ENCODE measurements around the gene SLC15A3.

Gene SLC15A3

DNA sequence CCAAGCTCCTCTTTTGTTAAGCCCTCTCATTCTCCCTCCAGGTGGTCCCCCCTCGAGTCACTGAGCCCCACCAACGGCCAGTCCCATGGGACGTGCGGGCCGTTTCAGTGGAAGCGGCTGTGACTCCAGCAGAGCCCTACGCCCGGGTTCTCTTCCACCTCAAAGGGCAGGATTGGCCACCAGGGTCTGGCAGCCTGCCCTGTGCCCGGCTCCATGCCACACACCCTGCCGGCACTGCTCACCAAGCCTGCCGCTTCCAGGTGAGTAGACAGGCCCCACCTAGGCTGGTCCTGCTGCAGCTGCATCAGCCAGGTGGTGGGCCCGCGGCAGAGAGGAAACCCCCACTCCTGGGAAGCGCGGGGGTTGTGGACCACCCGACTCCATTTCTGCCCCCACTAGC, 24.4 kb downstream of the SLC15A3 start:
- DNase-seq: no peak

DNA sequence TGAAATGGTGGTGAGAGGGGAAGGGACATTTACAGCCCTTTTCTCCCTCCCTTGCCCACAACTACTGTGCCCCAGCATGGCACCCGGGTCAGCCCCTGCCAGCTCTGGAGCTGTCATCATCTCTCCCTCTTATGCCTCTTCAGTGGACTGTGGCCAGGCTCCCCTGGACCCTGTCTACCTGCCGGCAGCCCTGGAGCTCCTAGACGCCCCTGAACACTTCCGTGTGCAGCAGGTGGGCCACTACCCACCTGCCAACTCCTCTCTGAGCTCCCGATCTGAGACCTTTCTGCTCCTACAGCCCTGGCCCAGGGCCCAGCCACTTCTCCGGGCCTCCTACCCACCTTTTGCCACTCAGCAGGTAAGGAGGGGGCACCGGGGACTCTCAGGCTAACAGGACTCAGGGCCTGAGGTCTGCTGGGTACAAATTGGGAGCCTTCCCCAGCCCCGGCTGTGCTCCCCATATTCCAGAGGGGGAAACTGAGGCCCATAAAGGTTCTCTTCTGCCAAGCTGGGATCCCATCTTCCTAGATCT, 24.8 kb downstream of the SLC15A3 start:
- no peak for DNase-seq

DNA sequence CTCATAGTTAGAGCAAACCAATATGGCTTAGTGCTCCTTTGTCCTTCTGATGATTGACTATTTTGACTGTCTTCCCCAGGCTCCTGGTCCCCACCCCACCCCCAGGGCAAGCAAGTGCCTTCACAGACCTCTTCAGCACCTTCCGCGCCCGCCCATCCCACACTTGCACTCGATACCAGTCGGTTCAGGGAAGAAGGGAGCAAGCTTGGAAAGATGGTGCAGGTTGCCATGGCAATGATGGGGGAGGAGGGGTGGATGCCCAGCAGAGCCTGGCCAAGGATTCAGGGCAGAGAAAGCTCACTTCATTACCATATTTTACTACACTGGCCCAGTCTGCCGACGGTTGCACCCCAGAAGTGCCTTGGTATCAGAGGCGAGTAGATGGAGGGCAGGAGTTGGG, 25.5 kb downstream of the SLC15A3 start:
- no peak for DNase-seq

DNA sequence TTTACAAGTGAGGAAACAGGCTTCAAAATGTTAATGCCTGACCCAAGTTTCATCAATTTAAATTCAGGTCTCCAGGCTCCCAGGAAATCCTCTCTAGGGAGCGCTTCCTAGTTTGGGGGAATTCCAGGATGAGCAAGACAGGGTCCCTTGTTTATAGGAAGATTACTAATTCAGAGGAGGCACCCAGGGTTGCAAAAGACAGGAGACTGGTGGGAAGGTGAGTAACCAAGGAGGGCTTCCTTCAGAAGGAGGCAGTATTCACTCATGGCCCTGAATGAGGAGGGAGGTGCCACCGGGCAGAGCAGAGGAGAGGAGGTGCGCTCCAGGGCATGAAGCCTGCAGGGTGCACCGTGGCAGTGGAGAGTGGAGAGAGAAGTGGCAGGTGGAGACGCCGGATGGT, 26.1 kb downstream of the SLC15A3 start:
- no peak for DNase-seq

DNA sequence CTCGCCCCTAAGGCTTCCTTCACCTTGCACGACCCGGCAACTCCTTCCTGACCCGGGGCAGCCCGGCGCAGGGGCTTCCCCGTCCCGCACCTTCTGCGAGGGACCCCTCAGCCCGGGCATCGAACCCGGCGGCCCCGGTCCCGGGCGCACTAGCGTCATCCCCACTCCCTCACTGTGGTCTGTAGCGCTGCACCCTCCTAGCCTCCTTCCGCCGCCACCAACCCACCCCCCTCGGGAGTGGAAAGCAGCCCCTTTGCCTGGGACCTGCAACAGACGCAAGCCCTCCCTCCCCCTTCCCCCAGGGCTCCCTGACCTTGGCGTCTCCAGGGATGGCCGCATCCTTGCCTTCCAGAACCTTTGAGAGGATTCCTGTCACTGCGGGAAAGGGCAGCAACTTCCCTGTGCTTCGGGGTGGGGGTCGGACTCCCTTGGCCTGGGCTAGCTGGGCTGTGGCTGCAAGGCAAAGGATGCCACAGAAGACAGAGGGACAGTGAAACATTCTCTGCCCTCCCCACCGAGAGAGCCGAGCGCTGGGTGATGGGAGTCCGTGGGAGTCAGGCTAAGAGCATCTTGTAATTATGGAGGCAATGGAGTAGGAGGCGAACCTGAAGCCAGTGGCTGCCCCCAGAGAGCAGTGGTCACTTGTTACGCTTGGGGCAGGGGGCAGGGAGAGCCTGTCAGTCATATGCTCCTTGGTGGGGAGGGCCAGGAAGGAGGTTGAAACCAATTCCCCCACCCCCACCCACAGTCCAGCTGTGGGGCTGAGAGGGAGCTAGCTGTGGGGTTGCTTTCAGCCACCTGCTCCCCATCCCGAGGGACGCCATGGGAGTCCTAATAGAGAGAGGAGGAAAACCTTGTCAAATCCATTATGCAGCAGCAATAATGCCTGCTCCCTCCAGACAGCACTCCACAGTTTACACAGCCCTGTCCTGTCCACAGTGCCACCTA, 26.8 kb downstream of the SLC15A3 start:
- no peak for DNase-seq

DNA sequence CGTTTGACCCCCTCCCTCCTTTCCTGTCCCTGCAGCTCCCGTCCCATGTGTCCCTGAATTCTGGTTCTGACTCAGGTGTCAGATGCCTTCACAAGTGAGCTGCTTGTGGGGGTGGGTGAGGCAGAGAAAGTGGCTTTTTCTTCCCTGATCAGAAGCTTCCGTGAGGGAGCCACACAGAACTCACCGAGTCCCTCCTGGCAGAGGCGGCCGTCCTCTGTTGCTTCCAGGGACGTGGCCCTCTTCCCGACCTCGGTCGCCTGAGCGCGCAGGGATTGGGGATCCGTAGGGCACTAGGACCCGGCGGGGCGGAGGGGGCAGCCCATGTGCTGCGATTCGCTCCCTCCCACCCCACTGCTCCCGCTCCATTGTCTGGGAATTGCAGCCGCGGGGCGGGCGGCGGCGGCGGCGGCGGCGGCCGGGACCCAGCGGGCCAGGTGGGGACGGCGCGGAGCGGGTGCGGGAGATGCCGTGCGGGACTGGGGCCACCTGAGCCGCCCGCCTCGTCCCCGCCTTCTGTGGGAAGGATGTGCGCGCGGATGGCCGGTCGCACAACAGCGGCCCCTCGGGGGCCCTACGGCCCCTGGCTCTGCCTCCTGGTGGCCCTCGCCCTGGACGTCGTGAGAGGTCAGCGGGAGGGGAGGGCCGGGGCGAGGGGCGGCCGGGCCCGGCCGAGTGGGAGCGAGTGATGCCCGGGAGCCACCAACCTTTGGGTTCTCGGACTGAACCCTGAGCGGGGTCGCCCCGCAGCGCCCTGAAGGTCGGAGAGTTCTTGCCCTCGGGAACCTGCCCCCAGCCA, 27.7 kb downstream of the SLC15A3 start, which contains the start of gene TMEM132A:
Gene TMEM132A, plus strand, starts transcription at position 351 of the 796 bp plus-strand sequence. Its CDS starts 174 bp downstream, at position 525.
- no peak for DNase-seq

DNA sequence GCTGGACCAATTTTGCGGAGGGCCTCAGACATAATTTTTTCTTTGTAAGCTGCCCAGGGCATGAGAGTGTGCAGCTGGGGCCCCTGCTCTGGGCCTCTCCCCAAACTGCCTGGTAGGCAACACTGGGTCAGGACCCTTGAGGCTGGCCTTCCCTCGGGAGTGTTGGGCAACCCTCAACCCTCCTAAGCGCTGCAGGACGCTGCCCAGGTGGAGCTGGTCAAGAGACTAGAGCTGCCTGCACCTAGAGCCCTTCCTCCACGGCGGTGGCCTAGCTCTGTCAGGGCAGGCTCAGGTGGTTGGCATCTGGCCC, 28.2 kb downstream of the SLC15A3 start:
- DNase-seq: no peak

DNA sequence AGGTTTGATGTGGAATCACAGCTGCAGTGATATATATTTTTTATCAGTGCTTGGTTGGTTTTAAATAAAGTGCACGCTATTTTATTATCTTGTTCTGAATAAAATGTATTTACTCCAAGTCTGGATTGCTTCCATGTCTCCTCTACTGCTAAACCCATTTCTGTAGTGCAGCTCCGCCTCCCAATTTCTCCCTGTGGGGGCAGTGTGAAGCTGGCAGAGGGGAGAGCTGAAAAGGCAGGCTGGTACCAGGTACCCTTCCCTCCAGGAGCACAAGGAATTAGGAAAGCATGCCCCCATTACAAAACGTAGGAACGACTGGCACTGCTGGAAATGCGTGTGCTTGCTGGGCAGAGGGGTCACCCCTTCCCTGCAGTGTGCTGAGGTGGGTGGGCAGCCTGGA, 28.6 kb downstream of the SLC15A3 start:
- no peak for DNase-seq

DNA sequence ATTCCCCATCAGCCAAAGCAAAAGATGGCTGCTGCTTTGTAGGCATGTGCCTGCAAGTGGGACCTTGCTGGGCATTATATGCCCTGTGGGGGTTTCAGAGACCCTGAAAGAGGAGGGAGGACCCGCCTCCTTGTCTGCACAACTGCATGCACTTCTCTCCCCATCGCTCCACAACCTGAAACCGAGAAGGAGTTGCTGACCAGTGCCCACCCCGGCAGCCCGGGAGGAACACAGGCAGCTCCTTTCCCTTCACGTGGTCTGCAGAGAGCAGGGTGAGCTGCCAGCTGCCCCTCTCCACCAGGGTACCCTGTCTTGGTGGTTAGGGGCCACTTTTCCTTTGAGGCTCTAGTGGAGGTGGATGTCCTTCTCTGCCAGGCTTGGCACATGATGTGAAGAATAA, 29.1 kb downstream of the SLC15A3 start:
- no peak for DNase-seq

DNA sequence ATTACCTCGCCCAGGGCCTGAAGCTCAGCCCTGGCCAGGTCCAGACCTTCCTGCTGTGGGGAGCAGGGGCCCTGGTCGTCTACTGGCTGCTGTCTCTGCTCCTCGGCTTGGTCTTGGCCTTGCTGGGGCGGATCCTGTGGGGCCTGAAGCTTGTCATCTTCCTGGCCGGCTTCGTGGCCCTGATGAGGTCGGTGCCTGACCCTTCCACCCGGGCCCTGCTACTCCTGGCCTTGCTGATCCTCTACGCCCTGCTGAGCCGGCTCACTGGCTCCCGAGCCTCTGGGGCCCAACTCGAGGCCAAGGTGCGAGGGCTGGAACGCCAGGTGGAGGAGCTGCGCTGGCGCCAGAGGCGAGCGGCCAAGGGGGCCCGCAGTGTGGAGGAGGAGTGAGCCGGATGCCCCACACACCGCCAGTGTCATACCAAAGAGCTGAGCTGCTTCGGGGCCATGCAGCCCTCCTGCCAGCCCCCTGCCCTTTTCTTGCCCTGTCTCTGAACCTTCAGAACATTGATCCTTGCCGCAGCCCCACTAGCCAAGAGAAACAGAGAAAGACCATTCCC, 30.1 kb downstream of the SLC15A3 start:
- no peak for DNase-seq

DNA sequence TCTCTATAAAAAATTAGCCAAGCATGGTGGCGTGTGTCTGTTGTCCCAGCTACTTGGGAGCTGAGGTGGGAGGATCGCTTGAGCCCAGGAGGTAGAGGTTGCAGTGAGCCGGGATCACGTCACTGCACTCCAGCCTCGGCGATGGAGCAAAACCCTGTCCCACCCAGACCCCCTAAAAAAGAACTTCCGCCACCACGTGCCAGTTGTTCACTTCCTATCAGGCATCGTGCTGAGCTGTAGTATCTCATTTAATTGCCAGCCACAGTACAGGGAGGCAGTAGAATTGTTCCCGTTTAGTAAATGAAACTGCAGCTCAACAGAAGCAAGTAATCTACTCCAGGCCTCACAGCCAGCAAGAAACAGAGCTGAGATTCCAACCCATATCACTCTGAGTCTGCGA, 30.7 kb downstream of the SLC15A3 start:
- DNase-seq: no peak

DNA sequence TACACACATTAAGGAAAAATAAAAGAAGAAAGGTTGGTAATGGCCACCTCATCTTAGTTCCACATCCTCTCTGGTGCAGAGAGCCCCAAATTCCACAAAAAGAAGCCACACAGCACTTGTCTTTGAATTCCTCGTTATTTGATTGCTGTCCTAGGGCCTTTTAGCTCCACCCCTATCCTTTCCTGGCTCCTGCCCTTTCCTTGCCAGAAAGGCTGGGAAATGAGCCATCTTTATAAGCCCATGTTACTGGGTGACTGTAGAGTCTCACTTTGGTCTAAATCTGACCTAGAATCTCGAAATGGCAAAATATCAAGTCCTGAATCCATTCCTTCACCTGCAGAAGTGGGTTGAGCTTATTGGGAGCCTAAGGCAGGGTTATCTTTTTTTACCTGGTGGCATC, 32.0 kb downstream of the SLC15A3 start:
- DNase-seq: no peak

DNA sequence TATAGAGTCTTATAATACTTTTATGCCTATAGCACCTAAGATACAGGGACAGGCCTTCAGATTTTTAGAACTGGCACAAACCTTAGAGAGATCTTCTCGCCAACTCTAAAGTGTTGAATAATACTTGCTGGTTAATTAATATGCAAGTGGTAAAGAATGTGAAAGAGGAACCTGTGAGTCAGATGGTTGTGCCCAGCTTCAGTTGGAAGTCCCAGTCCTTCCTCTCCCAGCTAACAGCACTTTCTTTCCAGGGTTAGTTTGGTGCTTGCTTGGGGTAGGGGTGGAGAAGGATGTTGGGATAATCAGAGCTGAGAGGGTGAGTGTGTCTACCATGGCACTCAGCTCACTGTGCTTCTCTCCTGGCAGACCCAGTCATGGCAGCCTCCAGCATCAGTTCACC, 32.7 kb downstream of the SLC15A3 start:
- no peak for DNase-seq

DNA sequence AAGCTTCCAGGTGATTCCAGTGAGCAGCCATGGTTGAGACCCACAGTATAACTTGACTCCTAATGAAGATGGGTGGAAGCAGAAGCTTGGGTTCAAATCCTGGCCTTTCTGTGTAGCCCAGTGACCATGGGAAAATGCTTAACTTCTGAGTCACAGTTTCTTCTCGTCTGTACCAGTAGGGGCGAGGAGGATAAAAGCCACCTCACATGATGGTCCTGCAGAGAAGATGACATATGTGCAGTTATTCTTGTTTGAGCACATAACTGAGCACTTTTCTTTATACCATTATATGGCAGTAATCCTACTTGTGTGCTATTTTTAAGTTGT, 33.1 kb downstream of the SLC15A3 start:
- no peak for DNase-seq

DNA sequence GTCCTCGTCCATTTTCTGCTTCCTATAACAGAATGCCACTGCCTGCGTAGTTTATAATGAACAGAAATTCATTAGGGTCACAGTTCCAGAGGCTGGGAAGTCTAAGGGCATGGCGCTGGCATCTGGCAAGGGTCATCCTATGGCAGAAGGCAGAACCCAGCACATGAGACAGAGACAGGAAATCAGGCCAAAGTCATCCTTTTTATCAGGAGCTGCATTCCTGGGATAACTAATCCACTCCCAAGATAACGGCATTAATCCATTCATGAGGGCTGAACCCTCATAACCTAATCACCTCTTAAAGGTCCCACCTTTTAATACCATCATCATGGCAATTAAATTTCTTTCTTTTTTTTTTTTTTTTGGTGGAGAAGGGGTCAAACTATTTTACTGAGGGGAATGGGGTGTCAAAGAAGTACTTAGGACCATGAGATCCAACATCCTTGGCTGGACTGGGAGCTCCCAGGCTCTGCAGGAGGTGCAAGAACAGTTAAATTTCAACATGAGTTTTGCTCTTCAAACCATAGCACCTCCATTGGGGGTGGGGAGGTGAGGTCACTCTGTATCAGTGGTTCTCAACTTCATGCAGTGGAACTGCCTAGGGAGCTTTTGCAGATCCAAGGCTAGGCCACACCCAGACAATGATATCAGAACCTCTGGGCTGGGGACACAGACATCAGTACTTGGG, 33.6 kb downstream of the SLC15A3 start:
- DNase-seq: no peak

DNA sequence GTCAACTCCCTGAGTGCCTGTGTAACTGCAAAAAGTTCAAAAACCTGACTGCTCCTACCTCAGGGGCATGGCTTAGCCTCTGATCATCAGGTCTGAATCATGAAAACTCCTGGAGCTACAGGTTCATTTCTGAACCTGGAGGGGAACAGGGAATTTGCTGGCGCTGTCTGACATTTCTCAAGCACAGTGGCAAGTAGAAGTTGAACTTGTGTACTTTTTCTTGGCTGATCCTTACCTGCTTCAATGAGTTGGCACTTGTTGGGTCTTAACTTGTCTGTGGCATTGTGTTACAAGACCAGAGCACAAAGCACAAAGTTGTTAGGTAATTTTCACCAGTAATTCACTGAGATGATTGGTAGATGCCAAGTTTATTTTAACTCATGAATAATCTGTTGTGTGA, 34.7 kb downstream of the SLC15A3 start:
- no peak for DNase-seq

DNA sequence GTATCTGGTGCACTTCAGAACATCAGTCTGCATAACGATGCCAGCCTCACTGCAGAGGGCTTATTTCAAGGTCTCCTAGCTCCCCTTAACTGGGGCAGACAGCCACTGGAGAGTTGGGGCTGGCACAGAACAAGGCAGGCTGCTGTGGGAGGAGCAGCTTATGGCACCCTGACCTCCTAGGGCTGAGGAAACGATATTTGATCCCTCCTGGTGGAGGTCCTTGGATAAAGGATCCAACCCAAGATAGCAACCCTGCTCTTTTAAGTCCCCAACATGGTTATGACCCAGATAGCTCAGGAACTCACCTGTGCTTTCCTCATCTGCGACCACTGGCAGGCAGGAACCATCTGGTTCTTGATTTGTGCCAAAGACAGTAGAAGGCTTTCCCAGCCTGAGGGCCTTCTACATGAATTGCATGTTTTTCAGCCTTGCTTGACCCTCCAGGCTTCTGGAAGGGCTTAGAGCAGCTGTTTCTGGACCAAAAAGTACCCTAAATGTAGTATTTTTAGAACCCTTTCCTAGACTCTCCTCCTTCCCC, 35.2 kb downstream of the SLC15A3 start:
- no peak for DNase-seq

DNA sequence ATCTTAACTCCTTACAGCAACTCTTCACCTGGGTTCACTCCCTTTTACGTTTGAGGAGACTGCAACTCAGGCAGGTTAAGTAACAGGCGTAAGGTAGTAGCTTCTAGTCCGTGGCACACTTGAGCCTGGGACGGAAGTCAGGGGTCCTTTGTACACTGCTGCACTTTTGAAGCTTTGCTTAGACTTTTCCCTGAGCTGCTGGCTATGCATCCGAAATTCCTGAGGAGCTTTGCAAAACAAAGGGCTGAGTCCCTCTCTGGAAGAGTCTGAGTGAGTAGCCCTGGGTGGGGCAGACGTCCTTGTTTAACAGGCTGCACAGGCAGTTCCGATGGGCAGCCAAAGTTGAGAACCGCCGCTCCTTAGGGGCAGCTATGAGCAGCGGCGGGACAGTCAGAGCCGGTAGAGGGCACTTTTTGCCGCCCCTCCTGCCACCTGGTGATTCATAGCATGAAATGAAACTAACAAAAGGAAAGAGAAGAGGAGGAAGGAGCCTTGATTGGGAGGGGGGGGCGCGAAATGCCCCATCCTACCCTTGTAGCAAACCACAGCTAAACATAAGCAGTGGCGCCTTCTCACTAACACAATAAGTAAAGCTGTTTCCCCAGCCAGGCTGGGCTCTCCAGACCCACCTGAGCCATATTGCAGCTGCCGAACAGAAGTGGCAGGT, 36.6 kb downstream of the SLC15A3 start:
- peak; percentile 72 for DNase-seq

DNA sequence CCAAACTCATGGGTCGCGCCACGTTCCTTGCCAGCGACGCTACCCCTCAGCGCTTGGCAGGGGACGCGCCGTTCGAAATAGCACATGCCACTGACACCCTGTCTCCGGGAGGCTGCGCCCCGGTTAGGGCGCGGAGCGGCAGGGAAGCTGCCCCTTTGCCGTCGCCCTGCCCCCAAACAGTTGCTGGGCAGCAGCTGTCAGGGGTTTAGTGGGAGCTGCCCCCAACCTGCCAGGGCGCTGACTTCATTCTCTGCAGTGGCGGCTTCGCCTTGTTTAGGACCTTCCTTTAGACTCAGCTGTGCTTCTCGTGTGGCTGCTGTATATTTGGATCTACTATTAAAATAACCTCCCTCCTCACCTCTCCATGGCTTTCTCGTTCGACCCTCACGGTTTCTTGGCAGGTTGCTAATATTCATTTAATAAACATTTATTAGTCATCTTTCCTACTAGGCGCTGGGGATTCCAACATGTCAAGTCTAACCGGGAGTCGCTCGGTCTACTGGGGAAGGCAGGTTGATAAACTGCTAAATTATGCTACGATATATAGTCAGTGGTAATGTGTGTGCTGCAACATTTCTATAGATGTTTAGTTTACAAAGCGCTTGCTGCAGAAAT, 37.2 kb downstream of the SLC15A3 start:
- peak; percentile 41 for DNase-seq

DNA sequence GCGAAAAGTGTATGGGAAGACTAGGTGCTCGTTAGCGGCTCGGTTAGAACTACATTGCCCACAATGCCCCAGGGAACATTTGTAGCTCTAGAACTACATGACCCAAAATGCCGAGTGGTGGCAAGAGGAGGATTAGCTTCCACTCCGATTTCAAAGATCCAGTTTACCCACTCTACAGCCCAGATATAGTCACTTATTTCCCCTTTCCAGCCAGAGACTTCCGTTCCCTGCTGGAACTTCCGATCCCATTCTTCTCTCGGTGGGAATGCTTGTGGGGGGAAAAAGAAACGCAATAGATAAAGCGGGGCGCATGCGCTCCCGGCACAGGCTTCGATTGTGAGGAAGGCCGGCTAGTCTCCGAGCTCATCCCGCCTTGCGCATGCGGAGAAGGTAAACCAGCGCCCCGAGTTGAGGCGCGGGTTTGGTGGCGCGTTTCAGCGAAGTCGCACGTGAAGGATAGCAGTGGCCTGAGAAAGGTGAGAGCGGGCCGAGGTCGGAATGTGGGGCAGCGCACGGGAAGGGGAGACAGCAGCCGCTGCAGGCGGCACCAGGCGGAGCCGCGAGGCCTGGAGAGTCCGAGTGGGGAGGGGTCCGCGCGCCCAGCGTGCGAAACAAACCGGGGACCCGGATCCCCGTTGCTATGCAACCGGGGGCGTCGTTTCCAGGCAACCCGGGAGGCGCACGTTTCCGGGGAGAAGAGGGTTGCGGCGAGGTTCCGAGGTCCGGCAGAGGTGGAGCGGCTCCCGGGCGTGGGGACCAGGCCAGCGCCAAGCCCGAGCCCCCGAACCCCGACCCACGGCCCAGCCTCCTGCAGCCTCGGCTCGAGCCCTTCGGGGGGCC, 38.0 kb downstream of the SLC15A3 start, which contains the start of gene TMEM109:
Gene TMEM109, plus strand, starts transcription at position 366 of the 840 bp plus-strand sequence. CDS start 5,536 bp downstream, outside the sequence.
- DNase-seq: peak; percentile 90
